Esophagus mucosa (tissue), 1 donor: ENCODE measurements around the gene RO60. TPM values are rescaled to one million over a fixed set of nuclear protein-coding genes. Genes with fewer than 3 reads are reported as not detected.

Experiments used
- ATAC-seq: fragments of 200-7000 bp; cut with Tn5 transposase; one replicate; pipeline ENCODE4 v1.9.1; 2020
- total RNA-seq: library from RNA; stranded (reverse); gene quantifications from one replicate; pipeline ENCODE4 v1.2.4, GENCODE V29; 2023
- donor health status: DM: yes; HTN: yes; CAD: no.

Gene RO60
- total RNA-seq, 1 donor from 2014 or later, result 26.1 TPM

DNA sequence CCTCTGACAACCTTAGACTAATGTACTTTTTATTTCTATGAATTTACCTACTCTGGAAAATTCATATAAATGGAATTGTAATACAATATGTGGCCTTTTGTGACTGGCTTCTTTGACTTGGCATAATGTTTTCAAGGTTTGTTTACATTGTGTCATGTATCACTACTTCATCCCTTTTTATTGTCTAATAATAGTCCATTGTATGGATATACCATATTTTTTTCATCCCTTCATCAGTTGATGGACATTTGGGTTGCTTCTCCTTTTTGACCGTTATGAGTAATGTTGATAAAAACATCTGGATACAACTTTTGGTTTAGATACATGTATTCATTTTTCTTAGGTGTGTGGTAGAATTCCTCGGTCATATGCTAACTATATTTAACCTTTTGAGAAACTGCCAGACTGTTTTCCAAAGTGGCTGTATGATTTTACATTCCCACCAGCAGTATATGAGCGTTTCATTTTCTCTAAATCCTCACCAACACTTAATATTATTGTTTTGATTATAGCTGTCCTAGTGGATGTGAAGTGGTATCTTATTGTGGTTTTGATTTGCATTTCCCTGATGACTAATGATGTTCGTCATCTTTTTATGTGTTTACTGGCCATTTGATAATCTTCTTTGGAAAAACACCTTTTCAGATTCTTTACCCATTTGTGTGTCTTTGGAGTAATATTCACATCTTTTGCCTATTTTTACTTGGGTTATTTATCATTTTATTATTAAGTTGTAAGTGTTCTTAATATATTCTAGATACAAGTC lies 3.5 kb downstream of the RO60 start:
- ATAC-seq, result no peak

DNA sequence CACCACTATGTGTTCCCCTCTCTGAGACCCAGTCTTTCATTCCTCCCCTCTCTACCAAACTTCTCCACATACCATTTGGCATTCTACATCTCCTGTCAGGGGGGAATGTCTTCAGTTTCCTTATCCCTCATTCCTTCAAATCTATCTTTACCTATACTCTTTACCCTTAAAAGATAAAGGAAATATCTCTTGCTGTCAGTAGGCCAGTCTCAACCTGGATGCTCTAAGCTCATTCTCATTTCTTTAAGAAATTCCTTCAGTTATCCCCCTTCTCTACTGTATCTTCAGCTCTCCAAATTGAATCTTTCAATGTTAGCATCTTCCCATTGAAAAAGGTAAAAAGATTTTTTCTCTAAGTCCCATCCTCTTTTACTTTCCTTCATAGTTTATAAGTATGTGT lies 6.5 kb downstream of the RO60 start:
- ATAC-seq, result no peak

DNA sequence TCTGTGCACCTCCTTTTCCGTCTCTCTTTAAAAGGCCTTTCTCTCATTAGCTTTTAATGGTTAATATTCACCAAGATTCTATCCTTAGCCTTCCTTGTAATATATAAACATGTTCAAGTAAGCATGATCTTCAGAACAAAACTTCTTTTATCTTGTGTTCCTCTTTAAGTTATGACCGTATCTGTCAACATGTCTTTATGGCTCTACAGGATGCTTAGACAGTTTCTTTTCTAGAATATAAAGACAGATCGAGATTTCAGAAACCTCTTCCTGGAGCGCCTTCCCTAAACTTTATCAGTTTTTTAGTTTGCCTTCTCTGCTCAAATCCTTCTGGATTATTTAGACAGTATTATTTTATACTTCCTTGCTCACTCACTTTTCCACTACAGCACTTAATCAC lies 7.2 kb downstream of the RO60 start:
- no peak for ATAC-seq

DNA sequence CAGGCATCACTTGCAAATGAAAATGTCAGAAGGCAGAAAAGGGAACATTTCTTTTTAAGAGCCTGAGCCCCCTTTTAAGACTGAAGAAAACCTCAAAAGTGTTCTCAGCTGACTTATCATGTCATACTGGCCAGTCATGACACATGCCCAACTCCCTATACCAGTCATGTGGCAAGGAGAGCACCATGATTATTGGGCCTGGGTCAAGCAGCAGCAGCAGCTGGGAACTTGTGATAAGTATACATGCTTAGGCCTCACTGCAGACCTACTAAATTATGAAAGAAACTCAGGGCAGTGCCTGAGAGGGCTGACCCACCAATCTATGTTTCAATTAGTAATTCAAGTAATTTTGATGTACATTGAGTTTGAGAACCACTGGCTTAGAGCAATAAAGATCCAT lies 8.6 kb downstream of the RO60 start:
- no peak for ATAC-seq

DNA sequence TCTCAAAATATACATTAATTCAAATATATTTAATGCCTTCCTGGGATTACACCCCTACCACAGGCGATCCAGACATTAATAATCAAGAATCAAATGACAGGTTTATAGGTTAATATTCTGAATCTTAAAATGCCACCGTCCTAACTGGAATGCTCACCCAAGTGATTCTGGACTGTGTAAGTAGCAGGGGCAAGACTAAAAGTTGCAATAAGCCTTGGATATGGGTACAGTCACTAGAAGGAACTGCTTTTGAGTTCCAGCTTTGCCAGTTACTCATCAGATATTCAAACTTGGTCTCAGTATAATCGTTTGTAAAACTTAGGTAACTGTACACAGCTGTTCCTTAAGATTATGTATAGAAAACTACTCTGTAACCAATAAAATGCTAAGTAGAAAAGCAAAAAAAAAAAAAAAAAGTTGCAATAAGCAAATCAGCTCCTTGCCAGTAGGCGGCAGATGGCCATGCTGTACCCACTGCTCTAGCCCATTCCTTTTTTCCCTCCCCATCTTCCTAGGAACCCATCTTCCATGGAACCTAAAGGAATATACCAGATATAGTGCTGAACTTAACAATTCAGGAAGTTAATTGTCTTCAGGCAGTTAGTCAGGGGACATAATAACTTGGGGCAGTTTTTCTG lies 10.5 kb downstream of the RO60 start:
- no peak for ATAC-seq

DNA sequence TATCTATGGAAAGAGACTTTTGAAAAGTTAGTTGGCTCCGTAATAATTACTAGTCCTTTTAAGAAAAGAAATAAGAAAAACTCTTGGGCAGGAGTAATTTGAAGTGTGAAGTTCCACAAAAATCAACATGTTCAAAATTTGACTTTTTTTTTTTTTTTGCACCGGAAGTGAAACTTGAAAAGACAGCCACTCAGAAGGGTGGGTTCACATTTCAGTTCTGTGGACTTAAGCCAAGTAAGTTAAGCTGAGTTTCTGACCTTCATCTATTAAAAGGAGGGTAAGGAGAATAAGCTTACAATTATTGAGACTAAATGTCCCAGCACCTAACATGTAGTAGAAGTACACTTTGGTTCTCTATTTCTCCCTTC lies 11.0 kb downstream of the RO60 start:
- ATAC-seq, result no peak

DNA sequence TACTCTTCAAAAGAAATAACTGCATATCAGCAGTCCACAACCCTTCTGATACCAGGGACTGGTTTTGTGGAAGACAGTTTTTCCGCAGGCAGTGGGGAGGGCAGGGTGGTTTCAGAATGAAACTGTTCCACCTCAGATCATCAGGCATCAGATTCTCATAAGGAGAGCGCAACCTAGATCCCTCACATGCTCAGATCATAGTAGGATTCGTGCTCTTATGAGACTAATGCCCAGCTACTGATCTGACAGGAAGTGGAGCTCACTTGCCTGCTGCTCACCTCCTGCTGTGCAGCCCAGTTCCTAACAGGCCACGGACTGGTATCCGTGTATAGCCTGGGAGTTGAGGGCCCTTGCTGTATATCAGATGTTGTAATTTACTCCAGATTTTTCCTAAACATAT lies 11.5 kb downstream of the RO60 start:
- ATAC-seq, result no peak

DNA sequence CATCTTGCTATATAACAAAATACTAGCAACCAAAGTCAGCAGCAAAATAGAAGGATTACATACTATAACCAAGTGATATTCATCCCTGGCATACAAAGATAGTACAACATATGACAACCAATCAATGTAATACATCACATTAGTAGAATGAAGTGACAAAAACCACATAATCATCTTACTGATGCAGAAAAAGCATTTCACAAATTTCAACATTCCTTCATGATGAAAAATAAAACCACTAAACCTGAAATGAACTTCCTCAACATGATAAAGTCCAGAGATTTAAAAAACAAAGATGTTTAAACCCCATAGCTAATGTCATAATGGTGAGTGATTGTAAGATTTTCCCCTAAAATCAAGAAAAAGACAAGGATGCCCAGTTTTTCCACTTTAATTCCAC lies 18.6 kb downstream of the RO60 start:
- no peak for ATAC-seq

DNA sequence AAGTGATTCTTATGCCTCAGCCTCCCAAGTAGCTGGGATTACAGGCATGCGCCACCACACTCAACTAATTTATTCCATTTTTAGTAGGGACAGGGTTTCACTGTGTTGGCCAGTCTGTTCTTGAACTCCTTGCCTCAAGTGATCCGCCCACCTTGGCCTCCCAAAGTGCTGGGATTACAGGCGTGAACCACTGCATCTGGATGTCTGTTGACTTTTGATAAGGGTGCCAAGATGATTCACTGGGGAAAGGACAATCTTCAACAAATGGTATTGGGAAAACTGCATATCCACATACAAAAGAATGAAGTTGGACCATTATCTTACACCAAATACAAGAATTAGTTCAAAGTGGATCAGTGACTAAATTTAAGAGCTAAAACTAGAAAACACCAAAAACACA lies 19.8 kb downstream of the RO60 start:
- ATAC-seq, result no peak

DNA sequence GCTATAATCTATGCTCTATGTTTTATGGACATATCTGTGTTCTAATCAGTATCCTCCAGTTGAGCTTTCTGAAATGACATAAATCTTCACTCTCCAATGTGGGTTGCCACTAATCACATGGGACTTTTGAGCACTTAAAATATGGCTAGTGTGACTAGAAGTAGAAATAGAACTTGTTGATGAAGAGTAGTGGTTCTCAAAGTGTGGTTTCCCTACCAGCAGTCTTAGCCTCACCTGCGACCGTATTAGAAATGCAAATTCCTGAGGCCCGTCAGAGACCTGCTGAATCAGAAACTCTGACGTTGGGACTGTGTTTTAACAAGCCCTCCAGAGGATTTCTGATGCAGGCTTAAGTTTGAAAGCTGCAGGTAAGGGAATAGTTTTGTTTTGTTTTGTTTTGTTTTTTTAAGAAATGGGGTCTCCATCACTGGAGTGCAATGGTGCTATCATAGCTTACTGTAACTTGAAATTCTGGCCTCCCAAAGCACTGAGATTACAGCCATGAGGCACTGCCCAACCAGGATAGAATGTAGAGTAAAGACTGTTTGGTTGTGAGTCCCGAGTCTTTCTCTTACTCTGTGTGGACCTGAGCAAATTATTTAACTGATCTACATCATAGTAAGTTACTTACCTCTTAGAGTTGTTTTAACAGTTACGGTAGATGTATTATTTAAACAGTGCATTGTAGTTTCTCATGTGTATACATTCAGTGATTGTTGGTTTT lies 24.1 kb downstream of the RO60 start:
- ATAC-seq, result no peak

DNA sequence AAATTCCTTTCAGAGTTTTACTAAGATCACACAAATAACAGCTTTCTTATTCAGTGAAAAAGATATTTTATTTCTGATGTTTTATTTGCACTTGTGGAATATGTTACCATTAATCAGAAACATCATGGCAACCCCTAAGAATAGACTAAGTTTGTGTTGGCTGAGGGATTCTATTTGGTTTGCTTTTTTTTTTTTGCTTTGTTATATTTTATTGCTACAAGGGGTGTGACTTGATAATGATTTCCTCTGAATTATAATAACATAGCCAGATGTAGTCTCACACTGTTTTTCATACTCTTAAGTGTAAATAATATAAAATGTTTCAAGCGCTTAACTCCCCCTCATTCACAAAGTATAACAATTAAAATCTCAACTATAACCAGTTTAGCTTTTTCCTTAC lies 25.9 kb downstream of the RO60 start:
- no peak for ATAC-seq

DNA sequence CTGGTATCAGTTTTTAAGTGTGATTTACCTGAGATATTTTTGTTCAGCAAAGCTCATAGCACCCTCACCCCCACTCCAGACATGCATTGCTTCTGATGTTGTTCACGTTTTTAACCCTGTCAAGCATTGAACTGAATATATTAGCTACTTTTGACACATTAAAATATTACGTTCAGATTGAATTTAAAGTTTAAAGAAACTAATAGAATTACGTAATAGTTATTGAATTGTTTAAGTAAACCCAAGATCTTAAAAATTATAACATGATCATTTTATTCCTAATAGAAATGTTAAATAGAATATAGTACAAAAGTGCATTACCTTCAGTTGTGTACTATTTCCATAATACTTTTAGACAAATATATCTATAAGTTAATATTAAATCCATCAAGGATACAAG lies 26.9 kb downstream of the RO60 start:
- no peak for ATAC-seq

DNA sequence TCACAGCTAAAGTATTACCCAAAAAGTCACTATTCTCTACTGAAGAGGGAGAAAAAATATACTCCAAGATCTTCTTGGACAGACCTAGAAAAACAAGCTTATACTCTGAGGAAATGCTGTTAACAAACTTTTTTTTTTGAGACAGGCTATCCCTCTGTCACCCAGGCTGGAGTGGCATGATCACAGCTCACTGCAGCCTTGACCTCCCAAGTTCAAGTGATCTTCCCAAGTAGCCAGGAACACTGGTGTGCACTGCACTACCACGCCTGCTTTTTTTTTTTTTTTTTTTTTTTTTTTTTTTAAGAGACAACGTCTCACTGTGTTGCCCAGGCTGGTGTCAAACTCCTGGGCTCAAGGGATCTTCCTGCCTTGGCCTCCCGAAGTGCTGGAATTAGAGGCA lies 28.5 kb downstream of the RO60 start:
- ATAC-seq, result no peak

DNA sequence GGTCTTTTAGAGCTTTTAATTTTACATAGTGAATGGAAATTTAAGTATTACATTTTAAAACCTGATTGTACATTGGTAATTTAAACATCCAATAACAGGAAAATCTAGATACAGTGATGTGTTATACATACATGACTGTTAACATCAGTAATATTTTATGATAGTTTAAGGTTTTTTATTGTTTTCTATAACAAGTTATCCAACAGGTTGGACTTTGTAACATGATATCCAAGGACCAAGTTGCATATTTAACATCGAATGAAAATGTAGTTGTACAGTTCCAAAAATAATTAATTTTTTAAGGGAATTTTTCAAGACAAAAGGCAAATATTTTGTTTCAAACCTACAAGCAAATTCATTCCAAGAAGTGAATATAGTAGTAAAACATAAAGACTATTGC lies 31.5 kb downstream of the RO60 start:
- ATAC-seq, result no peak

DNA sequence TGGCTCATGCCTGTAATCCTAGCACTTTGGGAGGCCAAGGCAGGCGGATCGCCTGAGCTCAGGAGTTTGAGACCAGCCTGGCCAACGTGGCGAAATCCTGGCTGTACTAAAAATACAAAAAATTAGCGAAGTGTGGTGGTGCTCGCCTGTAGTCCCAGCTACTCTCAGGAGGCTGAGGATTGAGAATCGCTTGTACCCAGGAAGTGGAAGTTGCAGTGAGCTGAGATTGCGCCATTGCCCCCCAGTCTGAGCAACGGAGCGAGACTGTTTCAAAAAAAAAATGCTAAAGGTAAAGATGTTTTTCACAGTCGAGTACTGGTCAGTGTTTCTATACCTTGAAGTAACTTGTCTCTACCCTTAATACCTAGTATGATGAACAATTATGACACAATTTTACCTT lies 34.7 kb downstream of the RO60 start:
- ATAC-seq, result no peak

DNA sequence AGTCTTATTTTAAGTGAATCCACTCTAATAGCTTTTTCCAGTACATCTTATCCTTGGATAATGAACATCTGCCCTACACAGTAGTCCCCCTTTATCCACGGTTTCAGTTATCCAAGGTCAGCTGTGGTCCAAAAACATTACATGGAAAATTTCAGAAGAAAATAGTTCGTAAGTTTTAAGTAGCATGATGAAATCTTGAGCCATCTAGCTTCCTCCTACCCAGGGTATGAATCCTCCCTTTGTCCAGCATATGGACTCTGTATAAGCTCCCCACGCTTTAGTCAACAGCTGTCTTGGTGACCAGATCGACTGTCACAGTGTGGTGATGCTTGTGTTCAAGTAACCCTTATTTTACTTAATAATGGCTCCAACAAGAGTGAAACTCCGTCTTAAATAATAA lies 43.2 kb downstream of the RO60 start:
- ATAC-seq, result no peak

DNA sequence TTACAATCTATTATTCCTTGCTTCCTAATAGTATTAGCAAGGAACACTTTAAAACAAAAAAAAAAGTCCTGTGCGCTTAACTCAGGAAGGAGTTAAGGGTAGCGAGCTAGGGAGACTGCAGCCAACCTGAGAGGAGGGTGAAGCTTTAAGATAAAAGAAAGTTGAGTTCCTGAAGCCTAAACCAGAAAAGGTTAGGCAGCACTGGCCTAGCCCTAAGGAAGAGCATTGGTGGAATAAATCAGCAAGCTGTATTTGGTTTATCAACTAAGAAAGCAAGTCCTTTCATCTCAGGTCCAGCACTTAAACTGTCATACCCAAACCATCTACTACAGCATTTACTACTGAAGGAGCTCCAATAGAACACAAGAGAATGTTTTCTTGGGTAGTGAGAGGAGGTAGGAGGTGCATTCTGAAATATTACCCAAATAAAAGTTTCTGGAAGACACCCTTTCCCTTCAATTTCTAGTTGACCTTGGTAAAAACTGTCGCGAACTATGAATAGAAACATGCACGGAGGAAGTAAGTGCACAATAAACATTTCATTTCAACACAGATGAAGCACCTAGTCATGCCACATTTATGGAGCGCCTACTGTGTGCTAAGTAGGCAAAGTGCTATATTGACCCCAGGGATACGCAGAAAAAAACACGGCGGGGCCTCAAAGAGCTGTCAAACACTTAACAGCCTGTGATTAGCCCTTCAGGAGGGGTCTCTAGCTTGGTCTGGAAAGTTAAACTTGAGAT lies 44.5 kb downstream of the RO60 start:
- ATAC-seq, result no peak

DNA sequence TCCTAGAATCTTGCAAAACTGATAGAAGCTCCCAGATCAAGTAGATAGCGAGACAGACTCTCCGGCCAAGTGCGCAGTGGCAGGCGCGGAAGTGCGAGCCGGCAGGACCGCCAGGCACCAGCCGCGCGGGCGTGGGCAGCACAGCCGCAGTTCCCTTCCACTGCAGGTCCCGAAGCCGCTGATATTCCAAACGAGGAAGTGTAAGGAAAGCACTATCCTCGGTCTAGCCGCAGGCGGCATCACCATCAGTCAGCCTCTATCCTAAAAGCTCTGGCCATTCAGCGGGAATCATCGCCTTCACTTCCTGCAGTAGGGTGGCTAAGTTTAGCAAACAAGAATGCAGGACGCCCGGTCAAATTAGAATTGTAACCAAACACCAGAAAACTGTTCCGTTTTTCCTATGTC lies 45.1 kb downstream of the RO60 start:
- ATAC-seq, result peak; percentile 40

DNA sequence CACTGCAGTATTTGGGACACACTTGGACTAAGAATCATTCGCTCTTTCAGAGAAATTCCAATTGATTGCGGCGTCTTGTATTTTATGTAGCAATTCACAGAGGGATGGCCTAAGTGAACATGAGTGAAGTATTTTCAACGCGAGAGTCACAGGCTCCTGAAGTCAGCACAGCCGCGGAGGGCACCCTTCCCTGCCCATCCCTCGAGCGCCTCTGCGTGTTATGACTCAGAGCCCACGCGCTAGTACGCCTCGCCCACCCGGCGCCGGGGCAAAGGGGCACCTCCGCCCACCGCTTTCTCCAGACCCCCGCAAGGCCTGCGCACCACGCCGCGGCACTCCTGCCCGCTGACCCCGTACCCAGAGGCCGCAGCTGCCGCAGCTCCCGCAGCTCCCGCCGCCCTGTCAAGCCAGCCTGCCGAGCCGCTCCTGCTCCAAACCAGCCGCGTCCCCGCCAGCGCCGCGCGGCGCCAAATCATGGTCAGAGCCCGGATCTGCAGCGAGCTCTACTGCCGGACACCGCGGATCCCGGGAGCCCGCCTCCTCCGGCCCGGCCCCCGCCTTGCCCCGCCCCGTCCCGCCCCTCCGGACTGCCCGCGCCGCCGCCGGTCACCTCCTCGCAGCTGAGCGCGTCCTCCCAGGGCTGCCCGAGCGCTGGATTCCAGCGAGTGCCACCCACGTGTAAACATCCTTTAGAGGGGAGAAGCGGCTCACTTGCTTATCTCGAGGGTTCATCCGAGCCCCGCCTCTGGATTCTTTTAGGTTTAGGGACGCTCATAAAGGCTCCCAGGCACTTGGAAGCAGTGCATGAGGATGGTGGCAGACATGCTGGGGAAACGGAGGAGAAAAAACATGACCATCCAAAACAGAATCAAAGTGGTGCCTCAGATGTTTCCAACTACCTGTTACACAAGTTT lies 45.8 kb downstream of the RO60 start, which contains the start of gene GLRX2:
GLRX2 (minus strand) TSS at position 508 of the 914 bp plus-strand sequence; CDS start at position 476, 32 bp downstream.
- peak; percentile 96 for ATAC-seq

DNA sequence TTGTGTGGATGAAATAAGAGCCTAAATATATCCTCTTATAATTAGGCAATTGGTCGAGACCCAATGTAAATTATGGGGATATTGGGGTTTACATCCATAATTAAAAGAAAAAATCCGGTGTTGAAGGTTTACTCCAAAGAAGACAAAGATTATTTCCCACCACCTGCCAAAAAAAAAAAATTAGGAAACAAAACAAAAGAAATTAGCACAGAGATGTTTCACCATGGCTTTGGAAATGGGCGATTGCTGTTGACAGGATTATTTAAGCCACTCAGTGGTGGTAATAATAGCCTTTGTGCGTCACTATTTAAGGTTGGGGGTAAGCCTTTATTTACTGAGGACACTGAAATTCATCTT lies 46.4 kb downstream of the RO60 start:
- no peak for ATAC-seq

DNA sequence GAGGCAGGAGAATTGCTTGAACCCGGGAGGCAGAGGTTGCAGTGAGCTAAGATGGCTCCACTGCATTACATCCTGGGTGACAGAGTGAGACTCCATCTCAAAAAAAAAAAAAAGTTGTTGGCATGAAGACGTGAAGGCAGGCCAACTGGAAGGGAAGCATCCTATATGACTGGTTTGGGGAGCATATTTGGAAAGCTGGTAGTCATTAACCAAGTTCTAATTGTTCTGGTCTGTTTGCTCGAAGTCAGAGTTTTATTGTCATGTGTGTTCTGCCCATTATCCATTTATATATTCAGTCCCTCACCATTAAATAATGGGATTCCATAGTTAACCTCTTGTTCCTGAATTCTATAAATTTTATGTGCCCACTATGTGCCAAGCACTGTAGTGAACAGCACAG lies 49.1 kb downstream of the RO60 start:
- no peak for ATAC-seq
